Ovary (tissue), 9 donors: Measurements from ENCODE around the gene CPZ. TPM values are rescaled to one million over a fixed set of nuclear protein-coding genes. Genes with fewer than 3 reads are reported as not detected.

Experiments
- DNase-seq, 5 donors: peaks; one replicate each; pipeline ENCODE4 v3.0.0-alpha.2; 2019 to 2020
- H3K27ac ChIP-seq, 2 donors: fragments of 200-600 bp; one replicate each; pipeline versions ENCODE4 v1.5.1 to v1.8.0; 2019 to 2022
- H3K27me3 ChIP-seq: fragments of 200-600 bp; one replicate; pipeline ENCODE4 v1.8.0; 2022
- H3K36me3 ChIP-seq: fragments of 200-600 bp; sonication (generic); one replicate; pipeline ENCODE4 v1.5.1; 2019
- H3K4me1 ChIP-seq: one replicate; pipeline ENCODE4 v1.8.1; 2013; ENCODE audit warnings: mild to moderate bottlenecking, moderate library complexity; ENCODE audit not compliant: insufficient read depth
- H3K4me3 ChIP-seq: fragments of 200-600 bp; sonication (generic); one replicate; pipeline ENCODE4 v1.5.1; 2017
- H3K9me3 ChIP-seq, 2 donors: fragments of 200-600 bp in 1 of 2; sonication (generic) in 1 of 2; one replicate each; pipeline versions ENCODE4 v1.5.1 to v1.8.1; 2013 to 2019; ENCODE audit warnings: mild to moderate bottlenecking in 1 of 2, moderate library complexity in 1 of 2
- CTCF ChIP-seq, 3 donors: fragments of 450-650 bp in 2 of 3; fragments of 200-600 bp in 1 of 3; IDR thresholded peaks; one replicate each; pipeline versions ENCODE4 v1.5.1 to v1.8.0; 2016 to 2022; ENCODE audit warnings: antibody characterized with exemption in 3 of 3, mild to moderate bottlenecking in 1 of 3
- EP300 ChIP-seq: sonication (generic); formaldehyde crosslinking; IDR thresholded peaks from one replicate; pipeline ENCODE4 v1.6.1; 2017; ENCODE audit warnings: antibody characterized with exemption
- POLR2A ChIP-seq: fragments of 450-650 bp; IDR thresholded peaks from one replicate; pipeline ENCODE4 v1.6.1; 2017; ENCODE audit warnings: antibody characterized with exemption, mild to moderate bottlenecking, moderate library complexity
- WGBS, 3 donors: extraction: QIAGEN DNeasy Blood & Tissue Kit in 1 of 3; methylation state at CpG; one replicate each; pipeline versions ENCODE4 v1.1.5 to v1.1.7; 2013 to 2017; 5-methylcytosine and 5-hydroxymethylcytosine counted together
- intact Hi-C, 4 donors: fragments of 100-400 bp; cut with DNase I; formaldehyde crosslinking; loops; one replicate each; pipeline versions ENCODE4 v1.11.0 to v1.15.1; 2022 to 2023
- polyA plus RNA-seq, 2 donors: library from polyadenylated mRNA; stranded (reverse); fragments of 200-250 nt in 1 of 2; fragments of 350-450 nt in 1 of 2; fragmentation: Illumina TruSeq in 1 of 2; extraction: RNeasy Lipid Tissue Mini Kit (QIAGEN cat#74804) in 1 of 2; gene quantifications; one replicate each; pipeline ENCODE4 v1.2.3, GENCODE V29; 2013 to 2014
- total RNA-seq, 7 donors: library from RNA; depleted of rRNA in 2 of 7; stranded (reverse); fragments of >200 nt in 2 of 7; fragmentation: NEBNext Ultra II Directional in 3 of 7; extraction: Animal tissue kit (Norgen Biotek cat#: 25700) in 3 of 7; gene quantifications; one replicate each; pipeline versions ENCODE4 v1.1.0 to v1.2.4, GENCODE V29; 2016 to 2023
- donor health status: DM: no; HTN: no; CAD: no; lungs with moderate emphysema.
- donor health status: DM: no; HTN: no; CAD: no.
- donor health status: Bipolar disorder and iron deficiency.
- donor health status: DM: yes; HTN: yes; CAD: no.
- donor health status: DM: no; HTN: no; CAD: no.
- donor health status: DM: yes; HTN: yes; CAD: no.

CPZ gene
- total and polyA plus RNA-seq, 9 donors, result 51.0 to 212 (median 129) TPM

- Histone ChIP-seq H3K27ac (no peak overlapping the region), H3K4me1 (peaks cover 7% of the 10 kb centered on the region), H3K4me3 (no peak overlapping the region), H3K9me3 (no peaks in the 10 kb centered on the region), H3K36me3 (no peaks in the 10 kb centered on the region), H3K27me3 (no peaks in the 10 kb centered on the region)
- intact Hi-C loops, result no loop called here
- 51 to 56% (median 55%) methylated on average over 5 of the region's 5 CpGs for WGBS, 3 donors
- TF ChIP-seq CTCF (IDR thresholded peaks at IDR 0.05) (no peak), POLR2A (no peak), EP300 (no peak)
- DNase-seq, result peak in 1 of 5 donors; percentile 6
These were observed 6.3 kb upstream of the CPZ start for GRCh38 chr4:8586246-8586645.

- DNase-seq, result peak in 2 of 5 donors; percentile 13 to 16
- no peaks in the 10 kb centered on the region for H3K9me3 ChIP-seq
- H3K27me3 ChIP-seq, result no peaks in the 10 kb centered on the region
- H3K36me3 ChIP-seq, result no peaks in the 10 kb centered on the region
- no peak overlapping the region for H3K4me3 ChIP-seq
- no peak for TF ChIP-seq EP300
- TF ChIP-seq POLR2A, result no peak
- TF ChIP-seq CTCF (IDR thresholded peaks at IDR 0.05), result no peak
- H3K27ac ChIP-seq, result no peak overlapping the region
- H3K4me1 ChIP-seq, result peaks cover 7% of the 10 kb centered on the region
- intact Hi-C loops, result no loop called here
- 84 to 86% (median 86%) methylated on average over 37 of the region's 37 CpGs for WGBS, 3 donors
These were observed 5.7 kb upstream of the CPZ start for GRCh38 chr4:8586671-8587468.

- TF ChIP-seq POLR2A (no peak), CTCF (IDR thresholded peaks at IDR 0.05) (no peak), EP300 (no peak)
- DNase-seq, result peak in 3 of 5 donors; percentile 10 to 15 (median 12)
- no peaks in the 10 kb centered on the region for H3K27me3 ChIP-seq
- no peaks in the 10 kb centered on the region for H3K9me3 ChIP-seq
- no peak overlapping the region for H3K4me3 ChIP-seq
- no peaks in the 10 kb centered on the region for H3K36me3 ChIP-seq
- intact Hi-C loops, result no loop called here
- H3K4me1 ChIP-seq, result peaks cover 10% of the 10 kb centered on the region
- WGBS, 3 donors, result 86 to 89% (median 89%) methylated on average over 18 of the region's 18 CpGs
- no peak overlapping the region for H3K27ac ChIP-seq
These were observed 4.9 kb upstream of the CPZ start for GRCh38 chr4:8587469-8588195.

- Histone ChIP-seq H3K36me3 (no peaks in the 10 kb centered on the region), H3K27me3 (no peaks in the 10 kb centered on the region), H3K4me1 (peaks cover 10% of the 10 kb centered on the region), H3K4me3 (no peak overlapping the region), H3K9me3 (no peaks in the 10 kb centered on the region), H3K27ac (no peak overlapping the region)
- TF ChIP-seq POLR2A (no peak), CTCF (IDR thresholded peaks at IDR 0.05) (no peak), EP300 (no peak)
- WGBS, 3 donors, result 82 to 90% (median 88%) methylated on average over 2 of the region's 2 CpGs
- intact Hi-C loops, result no loop called here
- DNase-seq, result no peak
These were observed 4.4 kb upstream of the CPZ start for GRCh38 chr4:8588196-8588470.
